Midbrain (tissue), 1 donor: ENCODE data around the gene AP3S2.
"Not testable (repeated sequence)": the region's sequence is repeated elsewhere in the genome, so short reads cannot be mapped to it uniquely, and the experiment has no call there.

Source experiments
- DNase-seq: peaks from one replicate; lab custom pipeline; 2025; lab: John Stamatoyannopoulos, UW

AP3S2 gene

DNA sequence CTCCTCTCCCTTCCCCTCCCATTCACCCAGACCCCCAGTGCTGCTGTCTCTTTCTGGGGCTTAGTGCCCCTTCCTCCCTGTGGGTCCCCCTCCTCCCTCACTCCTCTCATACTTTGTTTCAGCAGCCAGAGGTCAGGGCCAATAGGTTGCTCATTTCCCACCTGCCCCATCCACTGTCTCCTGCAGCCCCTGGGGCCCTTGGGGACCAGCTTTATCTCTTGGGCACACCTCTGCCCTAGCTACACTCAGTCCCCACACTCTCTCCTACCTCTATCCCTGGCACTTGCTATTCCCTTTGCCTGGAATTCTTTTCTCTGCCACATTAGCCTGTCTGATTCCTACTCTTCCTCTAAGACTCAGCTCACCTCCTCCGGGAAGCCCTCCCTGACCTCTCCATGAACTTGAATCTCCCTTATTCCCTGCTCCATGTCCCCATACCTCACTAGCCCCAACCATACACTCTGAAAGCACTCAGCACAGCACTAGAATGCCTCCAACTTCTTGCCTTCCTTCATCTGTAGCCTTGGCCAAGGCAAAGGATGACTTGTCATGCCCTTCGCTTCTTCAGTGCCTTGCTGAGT, 93.8 kb downstream of the AP3S2 start:
- no peak for DNase-seq

DNA sequence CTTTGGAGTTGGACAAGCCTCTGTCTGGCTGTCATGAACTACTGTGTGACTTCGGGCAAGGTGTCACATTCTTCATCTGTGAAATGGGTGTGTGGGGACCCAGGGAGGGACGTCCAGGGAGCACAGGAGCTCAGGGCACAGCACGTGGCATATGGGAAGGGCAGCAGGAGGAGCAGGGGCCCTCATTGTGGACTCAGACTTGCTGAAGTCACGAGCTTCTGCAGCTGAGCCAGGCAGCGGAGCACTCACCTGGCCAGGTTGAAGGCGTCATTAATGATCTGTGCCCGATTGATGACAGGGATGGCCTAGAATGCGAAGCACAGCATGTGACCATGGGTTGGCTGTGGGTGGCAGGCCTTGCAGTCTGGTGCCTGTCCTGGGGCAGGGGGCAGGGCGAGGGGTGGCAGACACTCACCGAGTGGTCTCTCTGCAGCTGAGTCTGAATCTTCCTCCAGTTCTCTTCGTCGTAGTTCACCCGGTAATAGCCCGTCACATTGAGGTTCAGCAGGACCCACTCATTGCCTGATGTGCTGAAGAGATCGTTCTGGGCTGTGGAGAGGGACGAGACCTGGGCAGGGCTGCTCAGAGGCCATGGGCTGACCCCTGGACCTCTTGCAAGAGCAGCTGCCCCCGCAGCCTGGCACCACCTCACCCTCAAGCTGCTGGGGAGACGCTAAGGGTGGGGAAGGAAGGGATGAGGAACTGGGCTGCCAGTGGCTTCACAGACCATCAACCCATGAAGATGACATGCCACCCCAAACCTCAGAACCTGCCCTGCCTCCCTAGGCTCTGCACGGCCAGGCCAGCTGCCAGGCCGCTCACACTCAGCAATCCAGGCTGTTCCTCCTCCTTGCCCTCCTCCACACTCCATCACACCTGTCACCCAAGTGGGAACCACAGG, 94.5 kb downstream of the AP3S2 start:
- no peak for DNase-seq

DNA sequence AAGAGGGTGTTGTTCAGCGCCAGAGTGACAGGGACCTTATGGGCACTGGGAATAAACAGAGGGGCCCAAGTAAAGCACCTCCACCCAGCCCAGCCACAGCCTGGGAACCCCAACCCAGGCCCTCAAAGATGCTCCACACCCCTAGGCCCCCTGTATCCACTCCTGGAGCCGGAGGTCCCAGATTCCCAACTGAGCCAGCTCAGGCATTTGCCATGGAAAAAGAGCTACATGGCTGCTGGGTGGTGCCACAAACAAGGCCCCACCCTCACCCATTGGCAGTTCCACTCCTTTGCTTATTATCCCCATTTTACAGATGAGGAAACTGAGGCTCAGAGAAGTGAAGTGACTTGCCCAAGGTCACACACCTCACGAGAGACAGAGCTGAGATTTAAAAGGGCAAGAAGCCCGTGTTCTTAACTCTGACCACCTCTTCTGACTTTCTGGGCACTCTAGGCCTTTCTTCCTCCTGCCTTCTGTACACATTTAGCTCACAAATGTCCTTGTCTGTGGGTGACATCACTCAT, 96.1 kb downstream of the AP3S2 start:
- no peak for DNase-seq

GRCh38 chr15:89795996-89796395, 97.8 kb downstream of the AP3S2 start:
- DNase-seq = no peak

GRCh38 chr15:89794627-89795241, 99.1 kb downstream of the AP3S2 start:
- no peak for DNase-seq

DNA sequence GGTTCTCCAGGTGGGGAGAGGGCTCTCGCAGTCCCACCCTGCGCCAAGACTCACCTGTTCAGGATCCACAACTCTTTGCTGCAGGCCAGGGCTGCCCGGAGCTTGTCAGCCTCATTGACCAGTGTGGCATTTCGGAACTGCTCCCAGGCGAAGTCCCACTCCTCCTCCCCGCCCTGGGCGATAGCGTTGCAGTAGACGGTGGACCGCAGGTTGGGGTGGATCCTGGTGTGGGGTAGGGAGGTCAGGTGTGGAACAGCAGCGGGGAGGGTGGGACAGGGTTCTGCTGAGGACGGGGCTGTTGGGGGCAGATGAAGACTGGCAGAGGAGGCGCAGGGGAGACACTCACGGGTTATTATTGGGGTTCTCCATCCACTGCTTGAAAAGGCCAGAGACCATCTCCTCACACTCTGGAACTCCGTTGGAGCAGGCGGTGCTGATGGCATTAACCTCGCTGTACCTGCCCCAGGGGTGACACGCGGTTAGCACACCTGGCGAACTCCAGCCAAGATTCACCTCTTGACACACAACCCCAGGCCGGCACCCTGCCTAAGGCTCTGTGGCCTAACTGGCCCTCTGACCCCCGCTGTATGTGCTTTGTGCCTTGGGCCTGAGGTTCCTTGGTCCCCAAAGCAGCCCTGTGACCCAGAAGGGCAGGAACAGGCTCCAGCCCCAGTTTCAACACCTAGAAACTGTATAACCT, 101.5 kb downstream of the AP3S2 start:
- DNase-seq = no peak

GRCh38 chr15:89790661-89791060, 103.1 kb downstream of the AP3S2 start:
- DNase-seq = no peak

DNA sequence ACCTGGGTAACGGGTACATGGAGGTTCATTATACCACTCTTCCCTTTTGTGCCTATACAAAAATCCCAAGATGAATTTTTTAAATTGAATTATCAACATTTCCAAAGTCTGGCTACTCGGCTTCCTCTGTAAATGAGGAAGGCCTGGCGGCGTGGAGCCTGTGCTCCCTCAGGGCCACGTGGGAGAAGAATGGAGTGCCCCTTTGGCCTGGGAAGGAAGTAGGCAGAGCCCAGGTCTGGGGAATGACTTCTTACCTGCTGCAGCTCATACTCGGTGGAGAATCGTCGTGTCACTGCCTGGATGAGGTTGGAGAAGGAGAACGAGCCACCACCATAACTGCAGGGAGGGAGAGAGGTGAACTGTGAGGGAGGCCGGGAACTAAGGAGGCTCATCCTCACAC, 103.6 kb downstream of the AP3S2 start:
- DNase-seq = no peak

- not testable (repeated sequence) for DNase-seq
Observed at GRCh38 chr15:89788585-89788984, 105.2 kb downstream of the AP3S2 start.

- DNase-seq = no peak
Observed at GRCh38 chr15:89787944-89788343, 105.8 kb downstream of the AP3S2 start.

GRCh38 chr15:89785774-89786140, 108.0 kb downstream of the AP3S2 start:
- no peak for DNase-seq

- DNase-seq = no peak
Observed at GRCh38 chr15:89785064-89785773, 108.6 kb downstream of the AP3S2 start.

DNA sequence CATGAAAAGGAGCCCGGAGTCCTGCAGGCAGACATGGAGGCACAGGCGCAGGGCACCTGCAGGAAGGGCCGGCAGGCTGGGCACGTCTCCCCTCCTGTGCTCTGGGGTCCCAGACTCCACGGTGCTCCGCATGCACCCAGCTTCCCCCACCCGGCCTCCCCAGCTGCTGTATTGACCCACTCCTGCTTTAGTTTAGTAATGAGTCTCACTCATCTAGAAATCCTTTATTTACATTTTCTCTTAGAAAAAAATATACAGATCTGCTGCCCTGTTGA, 109.2 kb downstream of the AP3S2 start:
- no peak for DNase-seq

DNA sequence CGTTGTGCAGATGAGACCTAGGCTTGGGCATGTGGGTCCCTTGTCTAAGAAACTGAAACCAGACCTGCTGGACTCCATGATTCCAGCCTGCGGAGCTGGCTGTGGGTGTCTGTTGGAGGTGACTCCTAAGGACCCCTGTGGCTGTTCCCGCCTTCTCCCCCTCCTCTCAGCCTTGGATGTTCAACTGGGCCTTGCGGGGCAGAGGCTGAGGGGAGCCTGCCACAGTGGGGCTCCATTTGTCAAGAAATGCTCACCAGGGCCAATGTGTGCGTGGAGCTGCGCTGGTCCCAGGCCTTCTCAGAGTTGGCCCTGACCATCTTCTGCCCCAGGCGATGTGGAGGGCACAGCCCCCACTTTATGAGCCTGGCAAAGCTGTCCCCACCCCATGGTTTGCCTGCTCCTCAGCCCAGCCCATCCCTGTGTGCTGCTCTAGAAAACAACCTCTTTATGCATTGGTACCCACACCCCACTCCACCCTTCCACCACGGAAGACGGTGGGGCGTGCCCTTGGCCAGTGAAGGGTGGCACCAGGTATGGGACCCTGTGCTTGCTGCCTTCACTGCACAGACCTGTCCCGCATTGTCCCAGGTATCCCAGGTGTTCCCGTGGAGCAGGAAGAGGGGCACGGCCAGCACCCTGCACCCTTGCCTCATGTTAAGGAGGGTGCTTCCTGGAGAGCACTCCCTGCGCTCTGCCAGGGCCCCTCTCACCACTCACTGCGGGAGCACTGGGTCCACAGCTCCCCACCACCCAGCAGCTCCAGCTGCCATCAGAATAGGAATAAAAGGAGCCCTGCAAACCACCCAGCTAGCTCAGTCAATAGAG, 109.7 kb downstream of the AP3S2 start:
- no peak for DNase-seq

DNA sequence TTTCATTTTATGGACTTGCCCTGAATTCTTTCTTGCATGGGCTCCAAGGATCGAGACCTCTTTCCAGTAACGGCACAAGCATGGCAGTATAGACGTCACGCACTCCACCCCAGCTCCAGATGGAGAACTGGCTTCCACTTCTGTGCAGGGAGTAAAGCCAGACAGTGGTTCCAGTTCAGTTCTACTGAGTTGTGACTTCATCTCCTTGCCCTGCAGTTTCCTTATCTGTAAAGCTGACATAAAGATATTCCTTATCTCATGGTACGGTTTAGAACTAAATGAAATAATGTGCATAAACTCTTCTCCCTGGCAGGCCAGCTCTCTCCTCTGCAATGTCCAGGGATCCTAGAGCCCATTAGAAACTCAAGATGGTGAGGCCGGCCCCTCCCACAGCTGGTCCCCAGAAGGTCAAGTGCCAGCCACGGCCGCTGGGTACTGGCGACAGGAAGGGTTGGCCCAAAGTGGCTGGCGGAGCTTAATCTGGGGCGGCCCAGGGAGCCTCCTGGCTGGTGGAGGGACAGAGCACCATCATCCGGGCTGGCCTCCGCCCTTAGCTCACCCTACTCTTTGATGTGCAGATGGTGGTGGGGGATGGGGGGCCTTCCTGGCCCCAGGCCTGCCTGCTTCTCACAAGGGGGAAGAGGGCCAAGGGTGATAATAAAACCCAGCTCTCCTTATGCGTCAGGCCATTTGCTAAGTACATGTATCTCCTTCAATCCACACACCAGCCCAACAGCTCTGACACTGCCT, 110.5 kb downstream of the AP3S2 start:
- no peak for DNase-seq

GRCh38 chr15:89782619-89782950, 111.2 kb downstream of the AP3S2 start:
- not testable (repeated sequence) for DNase-seq

DNA sequence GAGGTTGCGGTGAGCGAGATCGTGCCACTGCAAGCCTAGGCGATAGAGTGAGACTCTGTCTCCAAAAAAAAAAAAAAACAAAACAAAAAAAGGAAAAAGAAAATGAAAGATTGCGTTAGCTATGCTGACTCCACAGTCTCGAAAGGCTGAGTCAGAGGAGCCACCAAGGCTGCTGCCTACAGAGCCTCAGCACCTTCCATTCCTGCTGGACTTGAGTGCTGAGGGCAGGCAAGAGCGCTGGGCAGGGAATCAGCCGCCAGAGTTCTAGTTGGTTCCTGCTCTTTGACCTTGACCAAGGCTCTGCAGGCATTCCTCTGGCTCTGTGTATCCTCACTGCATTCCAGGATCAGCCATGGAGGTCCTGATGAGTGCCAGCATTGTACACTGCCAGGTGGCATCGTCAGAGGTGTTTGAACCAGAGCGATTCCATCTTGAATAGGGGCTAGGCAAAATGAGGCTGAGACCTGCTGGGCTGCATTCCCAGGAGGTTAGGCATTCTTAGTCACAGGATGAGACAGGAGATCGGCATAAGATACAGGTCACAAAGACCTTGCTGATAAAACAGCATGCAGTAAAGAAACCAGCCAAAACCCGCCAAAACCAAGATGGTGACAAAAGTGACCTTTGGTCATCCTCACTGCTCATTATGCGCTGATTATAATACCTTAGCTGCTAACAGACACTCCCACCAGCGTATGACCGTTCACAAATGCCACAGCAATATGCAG, 111.7 kb downstream of the AP3S2 start:
- no peak for DNase-seq

GRCh38 chr15:89781055-89781454, 112.7 kb downstream of the AP3S2 start:
- DNase-seq = no peak

DNA sequence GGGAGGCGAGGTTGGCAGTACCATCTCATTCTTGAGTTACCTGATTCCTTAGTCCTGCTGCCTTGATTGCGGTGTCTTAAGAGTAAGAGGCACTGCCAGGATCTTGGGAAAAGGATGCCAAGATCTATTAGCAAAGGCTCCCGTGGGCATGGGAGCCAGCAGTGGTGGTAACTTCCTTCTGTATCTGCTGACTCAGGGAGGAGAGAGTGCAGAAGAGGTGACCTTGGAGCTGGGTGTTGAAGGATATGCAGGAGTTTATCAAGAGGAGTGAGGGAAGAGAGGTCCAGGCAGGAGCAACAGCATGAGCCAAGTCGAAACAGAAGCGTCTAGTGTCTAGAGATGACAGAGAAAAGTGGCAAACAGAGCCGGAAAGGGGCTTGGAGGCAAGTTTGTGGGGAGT, 113.2 kb downstream of the AP3S2 start:
- DNase-seq = no peak
